ENCODE measurements around the gene TRIM4.

The TRIM4 gene

GRCh38 chr7:99848420-99849216, 70.7 kb downstream of the TRIM4 start:
- TF ChIP-seq CTCF (IDR thresholded peaks at IDR 0.05; ENCODE audit: insufficient read depth, low read length): no peak
- Histone ChIP-seq H3K27ac (replicated peaks) (no peak overlapping the region), H3K27me3 (ENCODE audit: insufficient read depth, poor library complexity, severe bottlenecking) (no peaks in the 10 kb centered on the region), H3K4me3 (replicated peaks; ENCODE audit: insufficient read depth, low read length) (no peak overlapping the region)
- DNase-seq (ENCODE audit: low read depth in 1 of 2, low spot score in 1 of 2): no peak

- Histone ChIP-seq H3K27ac (replicated peaks) (no peak overlapping the region), H3K27me3 (ENCODE audit: insufficient read depth, poor library complexity, severe bottlenecking) (no peaks in the 10 kb centered on the region), H3K4me3 (replicated peaks; ENCODE audit: insufficient read depth, low read length) (no peak overlapping the region)
- TF ChIP-seq SPI1 (IDR thresholded peaks at IDR 0.05; ENCODE audit: borderline replicate concordance, low read depth) (no peak), CTCF (IDR thresholded peaks at IDR 0.05; ENCODE audit: insufficient read depth, low read length) (no peak), GABPA (IDR thresholded peaks at IDR 0.05; ENCODE audit: low read depth) (no peak), POLR2AphosphoS5 (IDR thresholded peaks at IDR 0.05; ENCODE audit: low read depth) (no peak), REST (IDR thresholded peaks at IDR 0.05; ENCODE audit: insufficient replicate concordance, low read depth) (no peak)
- no peak for DNase-seq (ENCODE audit: low read depth in 1 of 2, low spot score in 1 of 2)
Measured at GRCh38 chr7:99844328-99844727, 75.0 kb downstream of the TRIM4 start.

GRCh38 chr7:99843808-99844207, 75.5 kb downstream of the TRIM4 start:
- TF ChIP-seq GABPA (IDR thresholded peaks at IDR 0.05; ENCODE audit: low read depth) (no peak), CTCF (IDR thresholded peaks at IDR 0.05; ENCODE audit: insufficient read depth, low read length) (no peak), SPI1 (IDR thresholded peaks at IDR 0.05; ENCODE audit: borderline replicate concordance, low read depth) (no peak), POLR2AphosphoS5 (IDR thresholded peaks at IDR 0.05; ENCODE audit: low read depth) (no peak), REST (IDR thresholded peaks at IDR 0.05; ENCODE audit: insufficient replicate concordance, low read depth) (no peak)
- Histone ChIP-seq H3K27me3 (ENCODE audit: insufficient read depth, poor library complexity, severe bottlenecking) (no peaks in the 10 kb centered on the region), H3K27ac (replicated peaks) (no peak overlapping the region), H3K4me3 (replicated peaks; ENCODE audit: insufficient read depth, low read length) (no peak overlapping the region)
- no peak for DNase-seq (ENCODE audit: low read depth in 1 of 2, low spot score in 1 of 2)

- H3K27ac ChIP-seq (replicated peaks): no peak overlapping the region
- TF ChIP-seq REST (IDR thresholded peaks at IDR 0.05; ENCODE audit: insufficient replicate concordance, low read depth) (no peak), SPI1 (IDR thresholded peaks at IDR 0.05; ENCODE audit: borderline replicate concordance, low read depth) (no peak), GABPA (IDR thresholded peaks at IDR 0.05; ENCODE audit: low read depth) (no peak), CTCF (IDR thresholded peaks at IDR 0.05; ENCODE audit: insufficient read depth, low read length) (no peak), POLR2AphosphoS5 (IDR thresholded peaks at IDR 0.05; ENCODE audit: low read depth) (no peak)
- no peak overlapping the region for H3K4me3 ChIP-seq (replicated peaks; ENCODE audit: insufficient read depth, low read length)
- no peaks in the 10 kb centered on the region for H3K27me3 ChIP-seq (ENCODE audit: insufficient read depth, poor library complexity, severe bottlenecking)
- DNase-seq (ENCODE audit: low read depth in 1 of 2, low spot score in 1 of 2): no peak
Measured at GRCh38 chr7:99842926-99843325, 76.4 kb downstream of the TRIM4 start.

All from HL-60 (cell line).